ENCODE results near the gene GRM5.
"Not testable (repeated sequence)": the region's sequence is repeated elsewhere in the genome, so short reads cannot be mapped to it uniquely, and the experiment has no call there.

GRM5 gene

GRCh38 chr11:88537613-88538012, 528.2 kb downstream of the GRM5 start:
- no peak for DNase-seq (ENCODE audit: low read depth)

GRCh38 chr11:88536616-88537265, 529.0 kb downstream of the GRM5 start:
- no peak for DNase-seq (ENCODE audit: low read depth)

- no peak for DNase-seq (ENCODE audit: low read depth)
These were observed 529.8 kb downstream of the GRM5 start for GRCh38 chr11:88535916-88536547.

DNA sequence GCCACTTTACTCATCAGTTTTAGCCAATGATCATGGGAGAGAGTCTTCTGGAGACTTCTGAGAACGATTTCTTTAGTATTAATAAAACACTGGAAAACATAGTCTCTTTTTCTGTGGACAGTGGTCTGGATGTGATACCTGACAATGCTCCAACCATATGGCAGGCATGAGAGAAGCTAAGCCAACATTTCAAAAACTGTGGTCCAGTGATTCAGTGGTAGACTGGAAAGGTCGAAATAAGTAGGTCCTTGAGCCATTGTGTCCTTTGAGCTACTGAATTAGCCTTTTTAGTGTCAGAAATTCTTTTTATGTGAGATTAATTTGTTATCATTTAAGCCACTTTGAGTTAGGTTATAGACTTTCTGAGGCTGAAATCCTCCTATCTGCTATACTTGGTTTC, 530.5 kb downstream of the GRM5 start:
- DNase-seq (ENCODE audit: low read depth) = no peak

GRCh38 chr11:88534706-88535105, 531.1 kb downstream of the GRM5 start:
- DNase-seq (ENCODE audit: low read depth) = not testable (repeated sequence)

DNA sequence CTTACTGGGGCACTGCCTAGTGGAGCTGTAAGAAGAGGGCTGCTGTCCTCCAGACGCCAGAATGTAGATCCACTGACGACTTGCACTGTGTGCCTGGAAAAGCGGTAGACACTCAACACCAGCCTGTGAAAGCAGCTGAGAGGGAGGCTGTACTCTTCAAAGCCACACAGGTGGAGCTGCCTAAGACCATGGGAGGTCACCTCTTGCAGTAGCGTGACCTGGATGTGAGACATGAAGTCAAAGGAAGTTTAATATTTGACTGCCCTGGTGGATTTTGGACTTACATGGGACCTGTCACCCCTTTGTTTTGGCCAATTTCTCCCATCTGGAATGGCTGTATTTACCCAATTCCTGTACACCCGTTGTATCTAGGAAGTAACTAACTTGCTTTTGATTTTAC, 531.6 kb downstream of the GRM5 start:
- no peak for DNase-seq (ENCODE audit: low read depth)

DNA sequence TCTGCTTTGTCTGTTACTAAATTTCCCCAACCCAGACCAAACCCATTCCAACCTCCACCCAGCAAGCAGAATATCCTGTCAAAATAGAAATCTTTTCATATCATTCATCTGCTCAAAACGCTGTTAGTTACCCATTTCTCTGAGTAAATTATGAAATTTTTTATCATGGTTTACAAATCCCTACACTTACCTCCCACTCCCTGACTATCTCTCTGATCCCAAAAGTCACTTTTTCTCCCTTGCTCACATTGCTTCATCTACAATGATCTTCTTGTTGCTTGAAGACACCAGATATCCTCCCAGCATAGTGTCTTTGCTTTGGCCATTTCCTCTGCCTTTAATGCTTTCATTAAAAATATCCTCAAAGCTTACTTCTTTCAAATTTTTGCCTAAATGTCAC, 532.8 kb downstream of the GRM5 start:
- no peak for DNase-seq (ENCODE audit: low read depth)

GRCh38 chr11:88531831-88532230, 534.0 kb downstream of the GRM5 start:
- no peak for DNase-seq (ENCODE audit: low read depth)

DNA sequence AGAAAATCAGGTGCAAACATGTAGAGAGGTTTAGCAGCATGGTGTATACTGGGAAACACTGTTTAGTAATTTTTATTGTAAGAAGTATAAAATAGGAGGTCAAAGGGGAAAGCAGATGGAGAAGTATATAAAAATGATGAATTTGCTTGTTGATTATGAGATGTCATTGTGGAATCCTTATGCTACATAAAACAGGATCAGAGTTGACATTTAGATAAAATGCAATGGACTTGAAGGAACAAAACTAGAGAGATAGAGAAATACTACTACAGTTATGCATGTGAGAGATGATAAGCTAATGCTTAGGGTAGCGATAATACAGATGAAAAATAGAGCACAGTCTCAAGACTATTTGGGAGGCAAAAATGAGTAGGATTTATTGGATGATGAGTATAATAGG, 536.4 kb downstream of the GRM5 start:
- DNase-seq (ENCODE audit: low read depth) = no peak

DNA sequence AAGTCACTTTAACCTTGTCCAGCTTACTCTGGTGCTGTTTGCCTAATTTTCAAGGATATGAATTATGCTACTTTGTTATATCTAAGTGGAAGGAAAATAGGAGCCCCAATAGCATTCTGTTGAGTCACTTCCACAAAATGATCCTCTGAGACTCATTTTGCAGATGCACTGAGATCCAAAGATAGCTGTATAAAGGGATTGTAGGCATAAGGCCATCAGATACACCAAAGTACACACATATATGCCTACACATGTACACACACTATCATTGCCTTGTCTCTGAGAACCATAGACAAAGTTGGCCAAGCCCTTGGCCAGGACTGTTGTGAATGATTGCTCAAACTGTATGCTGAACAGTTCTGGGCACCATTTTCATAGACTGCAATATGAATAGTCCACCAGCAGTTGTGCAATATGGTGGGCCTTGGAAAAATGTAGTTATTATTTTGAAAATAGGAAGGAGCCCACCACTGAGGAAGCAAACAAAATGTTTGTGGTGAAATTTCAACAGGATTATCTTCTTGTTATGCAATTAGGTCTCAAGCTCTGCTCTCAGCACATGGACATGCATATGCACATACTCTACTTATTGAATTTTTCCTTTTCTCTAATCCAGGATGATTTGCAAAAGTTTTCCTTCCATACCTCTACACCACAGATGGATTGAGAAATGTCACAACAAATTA, 542.3 kb downstream of the GRM5 start:
- DNase-seq (ENCODE audit: low read depth) = no peak

DNA sequence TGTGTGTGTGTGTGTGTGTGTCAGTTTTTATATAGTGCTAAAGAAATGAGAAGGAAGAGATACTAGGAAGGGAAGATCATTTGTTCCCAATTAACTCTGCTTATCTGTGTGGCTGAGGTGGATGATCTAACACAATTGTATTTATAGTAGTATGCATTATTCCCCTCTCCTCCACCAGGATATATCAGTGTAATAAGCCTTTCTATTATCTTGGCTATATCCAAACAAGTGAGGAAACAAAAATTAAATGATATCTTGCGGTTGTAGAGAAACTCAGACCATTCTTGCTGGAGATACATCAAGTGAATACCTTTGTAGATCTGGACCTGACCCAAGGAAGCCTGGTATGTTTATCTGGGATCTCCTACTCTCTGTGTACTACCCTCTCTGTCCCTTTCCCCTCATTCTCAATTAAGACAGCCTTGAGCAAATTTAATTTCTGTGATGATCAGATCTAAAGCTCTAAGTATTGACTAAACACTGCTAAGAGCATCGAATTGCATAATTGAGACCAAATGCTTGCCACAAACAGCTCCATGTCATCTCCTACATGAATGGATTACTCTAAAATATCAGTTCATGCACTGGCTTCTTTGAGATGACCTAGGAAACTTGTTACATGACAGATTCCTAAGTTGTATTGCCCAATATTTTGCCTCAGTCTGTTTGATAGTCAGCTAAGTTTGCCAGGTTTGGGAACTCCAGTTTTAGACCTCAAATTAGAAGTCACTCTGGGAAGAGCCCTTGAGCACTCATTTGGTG, 543.0 kb downstream of the GRM5 start:
- DNase-seq (ENCODE audit: low read depth) = no peak

DNA sequence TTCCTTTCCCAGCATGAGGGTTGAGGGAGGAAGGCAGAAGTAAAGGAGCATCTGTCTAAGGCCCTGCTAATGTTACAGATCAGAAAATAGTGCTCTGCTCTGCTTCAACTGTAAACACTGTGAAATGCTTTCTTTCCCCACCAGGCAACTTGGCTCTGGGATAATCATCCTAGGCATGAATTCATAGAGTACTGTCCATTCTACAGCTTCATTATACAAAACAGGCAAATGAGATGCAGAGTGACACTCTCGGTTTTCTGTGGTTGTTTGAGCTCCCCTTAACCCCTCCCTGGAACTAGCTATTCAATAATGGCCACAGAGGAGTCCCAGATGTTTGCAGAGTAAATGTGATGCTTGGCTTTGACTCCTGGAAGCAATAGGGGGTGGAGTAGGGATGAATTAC, 544.0 kb downstream of the GRM5 start:
- DNase-seq (ENCODE audit: low read depth) = no peak

GRCh38 chr11:88521399-88521798, 544.4 kb downstream of the GRM5 start:
- no peak for DNase-seq (ENCODE audit: low read depth)

DNA sequence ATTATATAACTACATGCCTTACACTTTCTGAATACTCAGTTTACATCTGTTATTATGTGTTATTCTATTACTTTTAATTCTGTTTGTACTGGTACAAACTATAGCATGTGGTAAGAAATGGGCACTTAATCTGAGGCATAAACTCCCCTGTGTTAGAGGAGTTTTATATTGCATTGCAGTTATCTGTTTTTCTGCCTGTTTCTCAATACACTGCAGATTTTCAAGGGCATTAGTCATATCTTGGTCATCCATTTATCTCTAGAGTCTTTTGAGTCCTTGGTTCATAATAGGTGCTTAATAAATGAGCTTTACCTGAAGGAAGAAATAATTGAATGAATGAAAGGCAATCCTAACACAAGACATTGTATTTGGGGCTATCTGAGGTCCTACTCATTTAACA, 545.4 kb downstream of the GRM5 start:
- DNase-seq (ENCODE audit: low read depth) = no peak

GRCh38 chr11:88515002-88515401, 550.8 kb downstream of the GRM5 start:
- no peak for DNase-seq (ENCODE audit: low read depth)

GRCh38 chr11:88511006-88511405, 554.8 kb downstream of the GRM5 start:
- DNase-seq (ENCODE audit: low read depth) = no peak

- no peak for DNase-seq (ENCODE audit: low read depth)
These were observed 556.8 kb downstream of the GRM5 start for GRCh38 chr11:88508759-88509581.

- DNase-seq (ENCODE audit: low read depth) = no peak
These were observed 557.4 kb downstream of the GRM5 start for GRCh38 chr11:88508418-88508758.

DNA sequence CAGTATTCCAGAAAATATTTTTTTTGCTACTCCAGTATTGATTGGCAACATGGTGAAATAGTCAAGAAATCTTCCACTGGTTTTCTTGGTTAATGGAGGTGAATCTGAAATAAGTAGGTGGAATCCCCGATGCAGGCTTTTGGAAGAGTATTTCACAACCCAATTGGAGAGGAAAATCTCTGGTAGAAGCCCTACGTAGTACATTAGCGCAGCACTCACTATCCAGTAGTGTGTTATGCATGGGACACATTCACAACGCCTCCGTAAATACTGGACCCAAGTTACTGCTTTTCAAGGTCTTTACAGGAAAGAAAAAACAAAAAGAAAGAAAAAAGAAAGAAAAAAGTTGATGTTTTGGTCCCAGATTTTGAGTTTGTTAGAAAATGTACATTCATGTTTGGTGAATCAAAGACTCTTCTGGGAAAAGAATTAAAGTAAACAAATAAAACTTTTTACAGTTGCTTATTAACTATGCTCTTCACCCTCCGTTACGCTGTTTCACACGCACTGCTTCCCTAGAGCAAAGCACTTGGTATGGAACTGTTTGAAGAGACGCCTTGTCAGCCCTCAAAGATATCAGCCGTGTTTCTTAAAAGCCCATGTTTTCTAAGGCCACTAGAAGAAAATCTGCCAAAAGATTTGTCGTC, 557.9 kb downstream of the GRM5 start:
- no peak for DNase-seq (ENCODE audit: low read depth)

GRCh38 chr11:88501541-88501940, 564.2 kb downstream of the GRM5 start:
- no peak for DNase-seq (ENCODE audit: low read depth)

- no peak for DNase-seq (ENCODE audit: low read depth)
These were observed 569.9 kb downstream of the GRM5 start for GRCh38 chr11:88495836-88496235.

DNA sequence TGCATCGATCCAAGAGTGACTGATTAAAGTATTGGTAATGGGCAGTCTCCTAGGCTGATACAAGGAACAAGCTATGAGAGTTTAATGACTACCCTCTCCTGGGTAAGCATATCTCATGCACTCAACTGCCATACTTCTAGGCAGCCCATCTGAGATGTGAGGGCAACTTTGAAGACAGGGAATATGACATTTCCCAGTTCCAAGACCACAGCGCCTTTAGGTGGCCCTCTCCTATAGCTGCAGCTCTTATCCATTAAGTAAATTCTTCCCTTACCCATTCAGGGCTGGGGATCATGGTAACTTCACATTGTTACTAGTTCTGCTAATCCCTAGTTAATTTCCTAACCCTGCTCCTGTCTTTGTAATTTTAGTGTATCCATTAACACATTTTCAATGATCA, 570.9 kb downstream of the GRM5 start:
- DNase-seq (ENCODE audit: low read depth) = no peak

Data from activated T-helper 9 cell treated with anti-CD3 and anti-CD28 coated beads, Interleukin-2, amount 50 U/mL, for 16 hours (primary cell).